NOMO-1 treated with dmso at 0.1 percent for 144 hours (cell line): ENCODE data around the gene ABCD2.
"Not testable (repeated sequence)": the region's sequence is repeated elsewhere in the genome, so short reads cannot be mapped to it uniquely, and the experiment has no call there.

Experiments
- DNase-seq: peaks from one replicate; lab custom pipeline; 2025; ENCODE audit not compliant: unreplicated experiment; lab: John Stamatoyannopoulos, UW

ABCD2 gene

GRCh38 chr12:39541471-39541870 lies 78.1 kb downstream of the ABCD2 start:
- DNase-seq, result no peak

GRCh38 chr12:39538679-39539104 lies 80.9 kb downstream of the ABCD2 start:
- no peak for DNase-seq

- DNase-seq, result no peak
Observed at GRCh38 chr12:39533951-39534350, 85.7 kb downstream of the ABCD2 start.

DNA sequence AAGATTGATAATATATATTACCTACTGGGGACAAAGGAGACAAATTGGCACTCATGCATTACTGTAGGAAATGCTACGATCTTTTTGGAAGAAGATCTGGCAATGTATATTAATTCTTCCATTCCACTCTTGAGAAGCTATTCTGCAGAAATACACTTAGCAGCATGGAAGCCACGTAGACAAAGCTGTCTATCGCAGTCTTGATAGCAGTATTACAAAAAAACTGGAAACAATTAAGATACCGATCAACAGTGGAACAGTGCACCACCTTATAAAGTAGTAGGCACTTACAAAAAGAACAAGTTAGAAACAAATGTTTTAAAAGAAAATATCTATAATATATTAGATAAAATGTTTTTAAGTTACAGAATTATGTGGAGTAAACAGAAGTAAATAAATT lies 87.2 kb downstream of the ABCD2 start:
- no peak for DNase-seq

DNA sequence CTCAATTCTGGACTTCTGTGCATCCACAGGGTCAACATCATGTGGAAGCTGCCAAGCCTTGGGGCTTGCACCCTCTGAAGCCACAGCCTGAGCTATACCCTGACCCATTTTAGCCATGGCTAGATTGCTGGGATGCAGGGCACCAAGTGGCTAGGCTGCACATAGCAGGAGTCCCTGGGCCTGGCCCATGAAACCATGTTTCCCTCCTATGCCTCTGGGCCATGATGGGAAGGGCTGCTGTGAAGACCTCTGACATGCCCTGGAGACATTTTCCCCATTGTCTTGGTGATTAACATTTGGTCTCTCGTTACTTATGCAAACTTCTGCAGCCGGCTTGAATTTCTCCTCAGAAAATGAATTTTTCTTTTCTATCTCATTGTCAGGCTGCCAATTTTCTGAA lies 92.6 kb downstream of the ABCD2 start:
- DNase-seq, result no peak

- DNase-seq, result not testable (repeated sequence)
Observed at GRCh38 chr12:39522167-39522566, 97.4 kb downstream of the ABCD2 start.

DNA sequence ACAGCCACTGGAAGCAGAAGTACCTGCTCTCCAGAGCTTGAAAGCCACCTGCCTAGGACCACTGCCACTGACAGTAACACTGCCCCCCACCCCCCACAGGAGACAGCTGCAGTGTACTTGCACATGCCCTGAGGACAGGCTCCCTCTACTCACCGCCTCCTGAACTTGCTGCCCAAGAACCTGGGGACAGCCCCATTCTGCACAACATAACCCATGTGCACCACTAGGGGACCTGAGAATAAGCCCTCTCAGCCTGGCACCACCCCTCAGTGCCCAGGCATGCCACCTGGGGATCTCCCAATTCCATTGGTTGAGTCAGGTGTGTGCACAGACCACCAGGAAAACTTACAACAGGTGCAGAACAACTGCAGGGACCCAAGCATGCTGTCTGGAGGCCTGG lies 109.6 kb downstream of the ABCD2 start:
- DNase-seq, result no peak

DNA sequence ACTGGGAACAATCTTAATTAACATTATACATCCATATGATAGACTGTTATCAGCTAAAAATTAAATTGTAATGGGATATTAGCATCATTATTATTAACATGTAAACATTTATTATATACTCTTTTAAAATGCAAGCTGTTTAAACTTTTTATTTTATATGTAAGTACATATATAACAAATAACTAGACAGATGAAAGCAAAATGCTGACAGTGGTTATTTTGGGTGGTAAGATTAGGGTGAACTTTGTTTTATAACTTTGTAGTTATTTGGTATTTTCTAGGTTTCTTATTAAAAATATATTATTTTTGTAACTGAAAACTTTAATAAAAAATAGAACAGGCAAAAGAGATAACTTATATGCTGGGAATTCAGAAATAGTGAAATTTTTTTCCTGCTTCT lies 114.0 kb downstream of the ABCD2 start:
- DNase-seq, result no peak

GRCh38 chr12:39505023-39505422 lies 114.6 kb downstream of the ABCD2 start:
- no peak for DNase-seq

DNA sequence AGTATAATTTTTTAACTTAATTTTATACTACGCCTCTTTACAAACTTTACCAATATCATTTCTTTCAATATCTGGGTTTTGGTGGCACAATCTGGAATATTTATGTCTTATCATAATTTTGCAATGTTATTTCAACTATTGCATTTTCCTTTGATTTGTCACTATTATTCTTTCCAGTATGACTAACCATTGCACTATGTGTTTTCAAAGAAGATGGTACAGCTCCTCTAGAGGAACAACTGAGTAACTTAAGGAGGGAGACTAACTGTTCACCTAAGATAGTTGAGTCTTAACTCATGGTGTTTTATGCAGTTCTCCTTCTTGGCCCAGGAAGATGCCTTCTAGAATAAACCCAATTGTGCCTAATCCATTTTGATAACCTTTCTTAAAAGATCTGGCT lies 116.2 kb downstream of the ABCD2 start:
- no peak for DNase-seq

- DNase-seq, result no peak
Observed at GRCh38 chr12:39502726-39503125, 116.9 kb downstream of the ABCD2 start.
